HCT116 (cell line): ENCODE data around the gene CARMIL1. TPM values are rescaled to one million over a fixed set of nuclear protein-coding genes. Genes with fewer than 3 reads are reported as not detected.

ENCODE experiments used
- ATAC-seq: fragments of 200-7000 bp; cut with Tn5 transposase; 2 replicates; pipeline ENCODE4 v1.9.1; 2020; ENCODE audit warnings: mild to moderate bottlenecking, moderate library complexity
- BruUV-seq: library from RNA; stranded (reverse); fragments of 400-500 nt; replicated peaks from 2 replicates; lab custom pipeline; 2021; lab: Mats Ljungman, UMichigan
- CTCF ChIA-PET: fragments of 300-600 bp; sonication (Branson Sonifier 250); formaldehyde crosslinking; loops from one replicate; lab custom pipeline; 2021; ENCODE audit warnings: antibody characterized with exemption; lab: Charles Lee
- POLR2A ChIA-PET: fragments of 300-600, 350-600 bp; sonication (Branson Sonifier 250); formaldehyde crosslinking; loops from one replicate; lab custom pipeline; 2021; ENCODE audit warnings: antibody characterized with exemption; lab: Charles Lee
- RAD21 ChIA-PET, 2 experiments: fragments of 300-600 bp; sonication (Branson Sonifier 250); formaldehyde crosslinking; loops; one replicate each; lab custom pipeline; 2023; ENCODE audit warnings: low total read pairs in 2 of 2; ENCODE audit not compliant: uncharacterized antibody in 2 of 2, unreplicated experiment in 2 of 2, low non-redundant PET in 1 of 2; lab: Charles Lee
- DNase-seq: peaks from one replicate; pipeline ENCODE4 v3.0.0-alpha.2; 2010; ENCODE audit warnings: low read depth, low spot score
- H2AFZ ChIP-seq: fragments of 200-600 bp; shearing (Covaris generic), sonication (generic); 2 replicates; pipeline ENCODE4 v1.6.1; 2017; ENCODE audit warnings: low read depth, mixed run types, mixed read lengths, antibody characterized with exemption, low read length; ENCODE audit not compliant: poor library complexity, severe bottlenecking
- H3K27ac ChIP-seq: 2 replicates; pipeline ENCODE4 v1.5.1; 2012; ENCODE audit warnings: low read depth, low read length
- H3K27me3 ChIP-seq: fragments of 200-600 bp; sonication (generic); 2 replicates; pipeline ENCODE4 v1.6.1; 2016; ENCODE audit warnings: mixed run types, low read length, mixed read lengths; ENCODE audit not compliant: insufficient read depth
- H3K36me3 ChIP-seq, 2 experiments: fragments of 200-500 bp in 1 of 2; fragments of 200-600 bp in 1 of 2; sonication (Bioruptor generic) in 1 of 2; sonication (generic) in 1 of 2; 2 replicates each; pipeline versions ENCODE4 v1.5.1 to v1.6.1; 2014 to 2016; ENCODE audit warnings: low read length in 2 of 2, inconsistent platforms in 1 of 2, mixed read lengths in 1 of 2, mixed run types in 1 of 2; ENCODE audit not compliant: insufficient read depth in 2 of 2, control insufficient read depth in 1 of 2
- H3K4me1 ChIP-seq, 2 experiments: fragments of 200-600 bp in 1 of 2; sonication (generic) in 1 of 2; 2 replicates each; pipeline versions ENCODE4 v1.5.1 to v1.6.1; 2012 to 2017; ENCODE audit warnings: low read length in 2 of 2, inconsistent platforms in 1 of 2, mild to moderate bottlenecking in 1 of 2, mixed read lengths in 1 of 2, mixed run types in 1 of 2, moderate library complexity in 1 of 2; ENCODE audit not compliant: insufficient read depth in 2 of 2, control insufficient read depth in 1 of 2
- H3K4me2 ChIP-seq: fragments of 200-600 bp; sonication (generic); 2 replicates; pipeline ENCODE4 v1.6.1; 2017; ENCODE audit warnings: mixed run types, low read length, mixed read lengths
- H3K4me3 ChIP-seq, 2 experiments: fragments of 200-600 bp in 1 of 2; sonication (generic) in 1 of 2; replicated peaks in 1 of 2; 2 replicates each; pipeline ENCODE4 v1.5.1; 2011 to 2016; ENCODE audit warnings: low read length in 2 of 2, control low read depth in 1 of 2, low read depth in 1 of 2, mild to moderate bottlenecking in 1 of 2, mixed read lengths in 1 of 2, mixed run types in 1 of 2
- H3K79me2 ChIP-seq: fragments of 200-600 bp; sonication (generic); 2 replicates; pipeline ENCODE4 v1.6.1; 2017; ENCODE audit warnings: mild to moderate bottlenecking, mixed run types, low read length, moderate library complexity, mixed read lengths; ENCODE audit not compliant: insufficient read depth
- H3K9ac ChIP-seq: fragments of 200-600 bp; sonication (generic); 2 replicates; pipeline ENCODE4 v1.6.1; 2016; ENCODE audit warnings: low read length, mixed read lengths
- H3K9me2 ChIP-seq: fragments of 200-600 bp; sonication (generic), shearing (Covaris generic); 2 replicates; pipeline ENCODE4 v1.6.1; 2017; ENCODE audit warnings: mixed run types, mild to moderate bottlenecking, moderate library complexity; ENCODE audit not compliant: insufficient read depth
- H3K9me3 ChIP-seq, 2 experiments: fragments of 200-500 bp in 1 of 2; fragments of 200-600 bp in 1 of 2; sonication (Bioruptor generic) in 1 of 2; sonication (generic) in 1 of 2; 2 replicates each; pipeline ENCODE4 v1.6.1; 2014 to 2017; ENCODE audit warnings: low read length in 2 of 2, mixed read lengths in 2 of 2, inconsistent platforms in 1 of 2, low read depth in 1 of 2, mild to moderate bottlenecking in 1 of 2, mixed run types in 1 of 2, moderate library complexity in 1 of 2; ENCODE audit not compliant: control insufficient read depth in 1 of 2, insufficient read depth in 1 of 2
- H4K20me1 ChIP-seq: fragments of 200-600 bp; sonication (generic), shearing (Covaris generic); 2 replicates; pipeline ENCODE4 v1.6.1; 2017; ENCODE audit warnings: mixed run types, mild to moderate bottlenecking, moderate library complexity; ENCODE audit not compliant: insufficient read depth
- ATF3 ChIP-seq: IDR thresholded peaks from 2 replicates; pipeline ENCODE4 v1.6.1; 2012
- CTCF ChIP-seq, 3 experiments: fragments of 200-600 bp in 1 of 3; sonication (generic) in 1 of 3; IDR thresholded peaks in 2 of 3; conservative IDR thresholded peaks in 1 of 3; 2 replicates each; pipeline ENCODE4 v1.5.1; 2012 to 2017; ENCODE audit warnings: low read depth in 2 of 3, low read length in 2 of 3, antibody characterized with exemption in 1 of 3, borderline replicate concordance in 1 of 3, control low read depth in 1 of 3, mild to moderate bottlenecking in 1 of 3, mixed read lengths in 1 of 3, mixed run types in 1 of 3, moderate library complexity in 1 of 3; ENCODE audit not compliant: insufficient read depth in 1 of 3
- EGR1 ChIP-seq: IDR thresholded peaks from 2 replicates; pipeline ENCODE4 v1.6.1; 2012; ENCODE audit warnings: low read depth
- ELF1 ChIP-seq: IDR thresholded peaks from 2 replicates; pipeline ENCODE4 v1.6.1; 2012; ENCODE audit warnings: low read depth, borderline replicate concordance
- EZH2 ChIP-seq: fragments of 200-600 bp; sonication (generic); IDR thresholded peaks from 2 replicates; pipeline ENCODE4 v1.6.1; 2017; ENCODE audit warnings: antibody characterized with exemption, mixed run types
- EZH2phosphoT487 ChIP-seq: fragments of 200-600 bp; IDR thresholded peaks from 2 replicates; pipeline ENCODE4 v1.6.1; 2018; ENCODE audit warnings: antibody characterized with exemption, borderline replicate concordance
- MAX ChIP-seq: IDR thresholded peaks from 2 replicates; pipeline ENCODE4 v1.6.1; 2012
- POLR2A ChIP-seq: IDR thresholded peaks from 2 replicates; pipeline ENCODE4 v1.7.0; 2011; ENCODE audit warnings: borderline replicate concordance; ENCODE audit not compliant: insufficient read depth, insufficient read length; ENCODE audit errors: extremely low read depth
- POLR2AphosphoS5 ChIP-seq: IDR thresholded peaks from 2 replicates; pipeline ENCODE4 v1.6.1; 2011; ENCODE audit warnings: mild to moderate bottlenecking, low read depth, low read length, moderate library complexity
- RAD21 ChIP-seq: IDR thresholded peaks from 2 replicates; pipeline ENCODE4 v1.6.1; 2012; ENCODE audit warnings: low read depth, mild to moderate bottlenecking
- REST ChIP-seq: IDR thresholded peaks from 2 replicates; pipeline ENCODE4 v1.6.1; 2012; ENCODE audit warnings: low read depth
- SIN3A ChIP-seq: IDR thresholded peaks from 2 replicates; pipeline ENCODE4 v1.6.1; 2012; ENCODE audit warnings: low read depth
- SRF ChIP-seq: IDR thresholded peaks from 2 replicates; pipeline ENCODE4 v1.6.1; 2012; ENCODE audit warnings: low read depth
- TCF7L2 ChIP-seq: IDR thresholded peaks from 2 replicates; pipeline ENCODE4 v1.7.0; 2011; ENCODE audit warnings: borderline replicate concordance, inconsistent platforms; ENCODE audit not compliant: insufficient read depth, insufficient read length; ENCODE audit errors: extremely low read depth
- YY1 ChIP-seq: IDR thresholded peaks from 2 replicates; pipeline ENCODE4 v1.6.1; 2011; ENCODE audit warnings: low read length, low read depth, moderate library complexity, mild to moderate bottlenecking; ENCODE audit not compliant: insufficient replicate concordance; ENCODE audit errors: extremely low read depth
- ZFX ChIP-seq: fragments of 450-650 bp; IDR thresholded peaks from 2 replicates; pipeline ENCODE4 v1.6.1; 2017
- ZNF274 ChIP-seq: fragments of 200-500 bp; sonication (Bioruptor generic); IDR thresholded peaks from 2 replicates; pipeline ENCODE4 v1.6.1; 2014; ENCODE audit warnings: mild to moderate bottlenecking, low read depth, low read length, inconsistent platforms
- intact Hi-C: fragments of 100-400 bp; cut with micrococcal nuclease; formaldehyde crosslinking; loops from 2 replicates; pipeline ENCODE4 v1.10.0; 2022
- total RNA-seq: library from RNA; stranded (reverse); gene quantifications from one replicate; pipeline ENCODE4 v1.2.1, GENCODE V29; 2021; ENCODE audit not compliant: unreplicated experiment

The CARMIL1 gene
- total RNA-seq, 1 experiment from 2014 or later = 21.7 TPM

GRCh38 chr6:25602674-25602982 is 323.5 kb downstream of the CARMIL1 start (continued):
- TF ChIP-seq POLR2AphosphoS5 (no peak), TCF7L2 (no peak), YY1 (no peak), SRF (no peak), ELF1 (no peak), ZNF274 (no peak)

GRCh38 chr6:25603251-25603650 is 324.1 kb downstream of the CARMIL1 start:
- ATAC-seq (no peak), DNase-seq (no peak)
- H4K20me1 ChIP-seq = no peaks in the 10 kb centered on the region
- no peaks in the 10 kb centered on the region for H3K9me3 ChIP-seq
- no peaks in the 10 kb centered on the region for H3K36me3 ChIP-seq
- ChIA-PET POLR2A (no interaction called here), RAD21 (interaction anchor here in 1 of 2 experiments (0.7 kb wide), 1 partner anchor 65 kb away, joined by 4 read pairs; no protein-coding TSS in a partner anchor), CTCF (no interaction called here)
- no peak overlapping the region for H3K4me3 ChIP-seq
- no peak overlapping the region for H2AFZ ChIP-seq
- no peaks in the 10 kb centered on the region for H3K4me1 ChIP-seq
- no peak overlapping the region for H3K4me2 ChIP-seq
- BruUV-seq = no TSS peak
- intact Hi-C loops = loop anchor here (5.0 kb wide), 2 partner anchors 289 to 746 kb away; no protein-coding TSS in a partner anchor
- H3K27me3 ChIP-seq = no peaks in the 10 kb centered on the region
- no peaks in the 10 kb centered on the region for H3K9me2 ChIP-seq
- no peak overlapping the region for H3K27ac ChIP-seq
- no peaks in the 10 kb centered on the region for H3K79me2 ChIP-seq
- no peak overlapping the region for H3K9ac ChIP-seq
- TF ChIP-seq REST = no peak
- TF ChIP-seq ZFX = no peak
- no peak for TF ChIP-seq POLR2AphosphoS5
- TF ChIP-seq EGR1 = no peak
- no peak for TF ChIP-seq SIN3A
- TF ChIP-seq EZH2 = no peak
- no peak for TF ChIP-seq TCF7L2
- no peak for TF ChIP-seq RAD21
- no peak for TF ChIP-seq SRF
- TF ChIP-seq YY1 = no peak
- no peak for TF ChIP-seq ZNF274
- TF ChIP-seq MAX = no peak
- no peak for TF ChIP-seq CTCF (IDR thresholded peaks at IDR 0.05 in 2 of 3, conservative IDR thresholded peaks at IDR 0.05 in 1 of 3; ENCODE audit: borderline replicate concordance in 1 of 3, insufficient read depth in 1 of 3, low read depth in 2 of 3, low read length in 2 of 3)
- no peak for TF ChIP-seq ATF3
- TF ChIP-seq POLR2A = no peak
- TF ChIP-seq ELF1 = no peak
- TF ChIP-seq EZH2phosphoT487 = no peak
